DMS 273 (cell line): ENCODE results near the gene IMMT.

Experiments
- DNase-seq: peaks from one replicate; lab custom pipeline; 2025; ENCODE audit not compliant: unreplicated experiment; lab: John Stamatoyannopoulos, UW

The IMMT gene

GRCh38 chr2:86226636-86227520 is 31.6 kb upstream of the IMMT start:
- DNase-seq = no peak

GRCh38 chr2:86226070-86226469 is 30.8 kb upstream of the IMMT start:
- no peak for DNase-seq

GRCh38 chr2:86225581-86225980 is 30.3 kb upstream of the IMMT start:
- DNase-seq = no peak

- DNase-seq = peak; percentile 17
Measured at GRCh38 chr2:86224645-86225355, 29.5 kb upstream of the IMMT start.

GRCh38 chr2:86223927-86224560 is 28.8 kb upstream of the IMMT start:
- DNase-seq = no peak

- DNase-seq = peak; percentile 35
Measured at GRCh38 chr2:86223140-86223926, 28.1 kb upstream of the IMMT start.

GRCh38 chr2:86221066-86221684 is 25.9 kb upstream of the IMMT start:
- DNase-seq = peak; percentile 78

- DNase-seq = no peak
Measured at GRCh38 chr2:86219896-86220295, 24.6 kb upstream of the IMMT start.

GRCh38 chr2:86218124-86218523 is 22.9 kb upstream of the IMMT start:
- no peak for DNase-seq

- DNase-seq = no peak
Measured at GRCh38 chr2:86216575-86217555, 21.6 kb upstream of the IMMT start.

- DNase-seq = no peak
Measured at GRCh38 chr2:86214503-86214832, 19.2 kb upstream of the IMMT start.

GRCh38 chr2:86213699-86214502 is 18.6 kb upstream of the IMMT start:
- DNase-seq = peak; percentile 16

GRCh38 chr2:86213056-86213455 is 17.8 kb upstream of the IMMT start:
- no peak for DNase-seq

- DNase-seq = no peak
Measured at GRCh38 chr2:86211796-86212188, 16.5 kb upstream of the IMMT start.

GRCh38 chr2:86211033-86211795 is 16.0 kb upstream of the IMMT start:
- DNase-seq = no peak

GRCh38 chr2:86204458-86204857 is 9.2 kb upstream of the IMMT start:
- DNase-seq = no peak

GRCh38 chr2:86203614-86204013 is 8.4 kb upstream of the IMMT start:
- no peak for DNase-seq

- DNase-seq = no peak
Measured at GRCh38 chr2:86202702-86203101, 7.4 kb upstream of the IMMT start.
